KMS-11 (cell line): ENCODE measurements around the gene DPP10.

Experiments used
- H2AFZ ChIP-seq: fragments of 200-600 bp; sonication (generic); 2 replicates; pipeline ENCODE4 v1.6.1; 2016; ENCODE audit warnings: antibody characterized with exemption, mixed run types, low read depth
- H3K27ac ChIP-seq: fragments of 200-600 bp; sonication (generic); 2 replicates; pipeline ENCODE4 v1.6.1; 2016; ENCODE audit warnings: mild to moderate bottlenecking, mixed run types
- H3K27me3 ChIP-seq: fragments of 200-600 bp; sonication (generic); 2 replicates; pipeline ENCODE4 v1.6.1; 2017; ENCODE audit warnings: mild to moderate bottlenecking, low read depth, mixed run types, moderate library complexity; ENCODE audit not compliant: insufficient read depth
- H3K36me3 ChIP-seq: fragments of 200-600 bp; sonication (generic); 2 replicates; pipeline ENCODE4 v1.6.1; 2017; ENCODE audit warnings: mild to moderate bottlenecking, mixed run types; ENCODE audit not compliant: insufficient read depth
- H3K4me1 ChIP-seq: fragments of 200-600 bp; sonication (generic); 2 replicates; pipeline ENCODE4 v1.6.1; 2016; ENCODE audit warnings: mild to moderate bottlenecking, low read depth, mixed run types; ENCODE audit not compliant: poor library complexity, severe bottlenecking
- H3K4me2 ChIP-seq: fragments of 200-600 bp; sonication (generic); 2 replicates; pipeline ENCODE4 v1.7.0; 2016; ENCODE audit warnings: mild to moderate bottlenecking, mixed run types
- H3K4me3 ChIP-seq: fragments of 200-600 bp; sonication (generic); IDR thresholded peaks from 2 replicates; pipeline ENCODE4 v1.6.1; 2017; ENCODE audit warnings: low read depth, low read length, mixed read lengths; ENCODE audit not compliant: insufficient read depth
- H3K79me2 ChIP-seq: fragments of 200-600 bp; sonication (generic); 2 replicates; pipeline ENCODE4 v1.6.1; 2016; ENCODE audit warnings: low read depth, mixed run types; ENCODE audit not compliant: insufficient read depth
- H3K9ac ChIP-seq: fragments of 200-600 bp; sonication (generic); 2 replicates; pipeline ENCODE4 v1.6.1; 2016; ENCODE audit warnings: mild to moderate bottlenecking, mixed run types
- H4K20me1 ChIP-seq: fragments of 200-600 bp; sonication (generic); 2 replicates; pipeline ENCODE4 v1.6.1; 2016; ENCODE audit warnings: mild to moderate bottlenecking, mixed run types; ENCODE audit not compliant: insufficient read depth
- CTCF ChIP-seq: fragments of 200-600 bp; sonication (generic); conservative IDR thresholded peaks from 2 replicates; pipeline ENCODE4 v1.6.1; 2017; ENCODE audit warnings: low read depth, mild to moderate bottlenecking, antibody characterized with exemption, low read length, moderate library complexity, mixed read lengths

Gene DPP10

GRCh38 chr2:114450639-114451038, 8.2 kb downstream of the DPP10 start:
- Histone ChIP-seq H3K27me3 (no peaks in the 10 kb centered on the region), H3K9ac (no peak overlapping the region), H3K36me3 (no peaks in the 10 kb centered on the region), H3K4me2 (no peak overlapping the region), H3K4me3 (no peak overlapping the region), H3K27ac (no peak overlapping the region), H4K20me1 (no peaks in the 10 kb centered on the region), H3K79me2 (no peaks in the 10 kb centered on the region), H3K4me1 (no peaks in the 10 kb centered on the region), H2AFZ (no peak overlapping the region)
- TF ChIP-seq CTCF: no peak

- Histone ChIP-seq H3K4me3 (no peak overlapping the region), H3K4me2 (no peak overlapping the region), H3K4me1 (no peaks in the 10 kb centered on the region), H3K27me3 (no peaks in the 10 kb centered on the region), H3K9ac (no peak overlapping the region), H3K79me2 (no peaks in the 10 kb centered on the region), H4K20me1 (no peaks in the 10 kb centered on the region), H3K36me3 (no peaks in the 10 kb centered on the region), H3K27ac (no peak overlapping the region), H2AFZ (no peak overlapping the region)
- no peak for TF ChIP-seq CTCF
Measured at GRCh38 chr2:114456566-114456965, 14.1 kb downstream of the DPP10 start.

- Histone ChIP-seq H3K27me3 (no peaks in the 10 kb centered on the region), H3K27ac (no peak overlapping the region), H2AFZ (no peak overlapping the region), H3K79me2 (no peaks in the 10 kb centered on the region), H3K36me3 (no peaks in the 10 kb centered on the region), H4K20me1 (no peaks in the 10 kb centered on the region), H3K4me1 (no peaks in the 10 kb centered on the region), H3K4me3 (no peak overlapping the region), H3K4me2 (no peak overlapping the region), H3K9ac (no peak overlapping the region)
- no peak for TF ChIP-seq CTCF
Measured at GRCh38 chr2:114457956-114458355, 15.5 kb downstream of the DPP10 start.

- no peak overlapping the region for H2AFZ ChIP-seq
- no peaks in the 10 kb centered on the region for H3K36me3 ChIP-seq
- no peak overlapping the region for H3K9ac ChIP-seq
- no peaks in the 10 kb centered on the region for H4K20me1 ChIP-seq
- H3K4me3 ChIP-seq: no peak overlapping the region
- no peak overlapping the region for H3K27ac ChIP-seq
- TF ChIP-seq CTCF: no peak
- H3K4me2 ChIP-seq: no peak overlapping the region
- no peaks in the 10 kb centered on the region for H3K79me2 ChIP-seq
- no peaks in the 10 kb centered on the region for H3K27me3 ChIP-seq
- no peaks in the 10 kb centered on the region for H3K4me1 ChIP-seq
Measured at GRCh38 chr2:114461116-114461515, 18.7 kb downstream of the DPP10 start.
